Neuron (in vitro differentiated cells): ENCODE data around the gene COL3A1.

Experiments
- H2AFZ ChIP-seq: one replicate; pipeline ENCODE4 v1.6.1; 2013; ENCODE audit warnings: low read depth, mild to moderate bottlenecking, inconsistent platforms, low read length, moderate library complexity
- H3K27me3 ChIP-seq: one replicate; pipeline ENCODE4 v1.6.1; 2013; ENCODE audit warnings: low read length; ENCODE audit not compliant: insufficient read depth
- H3K36me3 ChIP-seq: one replicate; pipeline ENCODE4 v1.6.1; 2013; ENCODE audit warnings: low read length; ENCODE audit not compliant: insufficient read depth
- H3K4me1 ChIP-seq: one replicate; pipeline ENCODE4 v1.6.1; 2013; ENCODE audit warnings: low read length; ENCODE audit not compliant: insufficient read depth
- H3K4me3 ChIP-seq: 2 replicates; pipeline ENCODE4 v1.5.1; 2013; ENCODE audit warnings: mild to moderate bottlenecking, low read length, moderate library complexity
- H3K9me3 ChIP-seq: one replicate; pipeline ENCODE4 v1.6.1; 2013; ENCODE audit warnings: low read length

COL3A1 gene

GRCh38 chr2:188965563-188965962 lies 8.6 kb upstream of the COL3A1 start:
- Histone ChIP-seq H2AFZ (no peak overlapping the region), H3K4me1 (no peaks in the 10 kb centered on the region), H3K4me3 (no peak overlapping the region), H3K36me3 (no peaks in the 10 kb centered on the region), H3K9me3 (no peaks in the 10 kb centered on the region), H3K27me3 (no peaks in the 10 kb centered on the region)

- Histone ChIP-seq H3K27me3 (no peaks in the 10 kb centered on the region), H3K36me3 (no peaks in the 10 kb centered on the region), H3K4me1 (no peaks in the 10 kb centered on the region), H3K4me3 (no peak overlapping the region), H3K9me3 (no peaks in the 10 kb centered on the region), H2AFZ (no peak overlapping the region)
Measured at GRCh38 chr2:188966079-188966571, 8.0 kb upstream of the COL3A1 start.

- Histone ChIP-seq H3K4me1 (no peaks in the 10 kb centered on the region), H3K36me3 (no peaks in the 10 kb centered on the region), H3K4me3 (no peak overlapping the region), H3K9me3 (no peaks in the 10 kb centered on the region), H2AFZ (no peak overlapping the region), H3K27me3 (no peaks in the 10 kb centered on the region)
Measured at GRCh38 chr2:188966728-188967440, 7.3 kb upstream of the COL3A1 start.

GRCh38 chr2:188969236-188969635 lies 4.9 kb upstream of the COL3A1 start:
- H3K4me1 ChIP-seq, result no peaks in the 10 kb centered on the region
- no peak overlapping the region for H2AFZ ChIP-seq
- no peak overlapping the region for H3K4me3 ChIP-seq
- H3K36me3 ChIP-seq, result no peaks in the 10 kb centered on the region
- H3K9me3 ChIP-seq, result no peaks in the 10 kb centered on the region
- H3K27me3 ChIP-seq, result no peaks in the 10 kb centered on the region

GRCh38 chr2:188969651-188970050 lies 4.5 kb upstream of the COL3A1 start:
- Histone ChIP-seq H2AFZ (no peak overlapping the region), H3K4me1 (no peaks in the 10 kb centered on the region), H3K27me3 (no peaks in the 10 kb centered on the region), H3K36me3 (no peaks in the 10 kb centered on the region), H3K4me3 (no peak overlapping the region), H3K9me3 (no peaks in the 10 kb centered on the region)

GRCh38 chr2:188970211-188970610 lies 4.0 kb upstream of the COL3A1 start:
- Histone ChIP-seq H3K9me3 (no peaks in the 10 kb centered on the region), H3K4me1 (no peaks in the 10 kb centered on the region), H3K36me3 (no peaks in the 10 kb centered on the region), H3K27me3 (no peaks in the 10 kb centered on the region), H2AFZ (no peak overlapping the region), H3K4me3 (no peak overlapping the region)

- Histone ChIP-seq H3K4me3 (no peak overlapping the region), H3K36me3 (no peaks in the 10 kb centered on the region), H3K9me3 (no peaks in the 10 kb centered on the region), H3K27me3 (no peaks in the 10 kb centered on the region), H3K4me1 (no peaks in the 10 kb centered on the region), H2AFZ (no peak overlapping the region)
Measured at GRCh38 chr2:188971432-188971861, 2.7 kb upstream of the COL3A1 start.

- Histone ChIP-seq H3K27me3 (no peaks in the 10 kb centered on the region), H3K9me3 (no peaks in the 10 kb centered on the region), H3K4me3 (no peak overlapping the region), H3K36me3 (no peaks in the 10 kb centered on the region), H3K4me1 (peaks cover 7% of the 10 kb centered on the region), H2AFZ (no peak overlapping the region)
Measured at GRCh38 chr2:188973641-188974040, 532 bp upstream of the COL3A1 start.

GRCh38 chr2:188975497-188976102 lies 1.4 kb downstream of the COL3A1 start:
- Histone ChIP-seq H3K27me3 (no peaks in the 10 kb centered on the region), H3K4me1 (peaks cover 18% of the 10 kb centered on the region), H3K9me3 (no peaks in the 10 kb centered on the region), H2AFZ (no peak overlapping the region), H3K4me3 (peak overlapping the region; percentile 34), H3K36me3 (no peaks in the 10 kb centered on the region)

- no peaks in the 10 kb centered on the region for H3K9me3 ChIP-seq
- H3K4me1 ChIP-seq, result peaks cover 18% of the 10 kb centered on the region
- H3K4me3 ChIP-seq, result no peak overlapping the region
- no peaks in the 10 kb centered on the region for H3K36me3 ChIP-seq
- H3K27me3 ChIP-seq, result no peaks in the 10 kb centered on the region
- no peak overlapping the region for H2AFZ ChIP-seq
Measured at GRCh38 chr2:188976545-188977268, 2.5 kb downstream of the COL3A1 start.

GRCh38 chr2:188977317-188977716 lies 3.1 kb downstream of the COL3A1 start:
- Histone ChIP-seq H3K4me3 (no peak overlapping the region), H2AFZ (no peak overlapping the region), H3K36me3 (no peaks in the 10 kb centered on the region), H3K4me1 (peaks cover 18% of the 10 kb centered on the region), H3K27me3 (no peaks in the 10 kb centered on the region), H3K9me3 (no peaks in the 10 kb centered on the region)

- Histone ChIP-seq H3K36me3 (no peaks in the 10 kb centered on the region), H3K27me3 (no peaks in the 10 kb centered on the region), H3K4me1 (peaks cover 18% of the 10 kb centered on the region), H2AFZ (peak overlapping the region; percentile 67), H3K4me3 (no peak overlapping the region), H3K9me3 (no peaks in the 10 kb centered on the region)
Measured at GRCh38 chr2:188978291-188979081, 4.3 kb downstream of the COL3A1 start.
